GM12878 (cell line): Measurements from ENCODE around the gene ABCA13. TPM values are rescaled to one million over a fixed set of nuclear protein-coding genes. Genes with fewer than 3 reads are reported as not detected.

Source experiments
- ATAC-seq: fragments of 200-7000 bp; cut with Tn5 transposase; 3 replicates; pipeline ENCODE4 v1.9.1; 2020; ENCODE audit warnings: mild to moderate bottlenecking, moderate library complexity
- BruUV-seq: library from RNA; stranded (reverse); fragments of 400-500 nt; replicated peaks from 2 replicates; lab custom pipeline; 2021; lab: Mats Ljungman, UMichigan
- CTCF ChIA-PET: fragments of 300-600 bp; sonication (Branson Sonifier 250); formaldehyde crosslinking; extraction: SDS; loops from one replicate; lab custom pipeline; 2021; ENCODE audit warnings: inconsistent platforms; lab: Yijun Ruan, JAX
- POLR2A ChIA-PET: fragments of 350-600 bp; formaldehyde crosslinking; extraction: SDS; loops from one replicate; lab custom pipeline; 2021; ENCODE audit warnings: inconsistent platforms; lab: Charles Lee
- RAD21 ChIA-PET: fragments of 300-600 bp; sonication (Branson Sonifier 250); formaldehyde crosslinking; loops from one replicate; lab custom pipeline; 2023; ENCODE audit warnings: antibody characterized with exemption; ENCODE audit not compliant: unreplicated experiment; lab: Charles Lee
- SMC1A ChIA-PET: fragments of 300-600 bp; sonication (Branson Sonifier 250); formaldehyde crosslinking; loops from one replicate; lab custom pipeline; 2023; ENCODE audit not compliant: unreplicated experiment, uncharacterized antibody; lab: Charles Lee
- DNase-seq: peaks from one replicate; pipeline ENCODE4 v3.0.0-alpha.2; 2011; ENCODE audit warnings: low read depth, low spot score
- FAIRE-seq: peaks from 3 replicates; lab custom pipeline; 2011; peaks lifted over from hg19 to GRCh38; lab: Jason Lieb, UNC
- H2AFZ ChIP-seq: 2 replicates; pipeline ENCODE4 v1.6.0; 2011; ENCODE audit warnings: low read depth, low read length, control low read depth; ENCODE audit not compliant: control insufficient read depth
- H3K27ac ChIP-seq: 2 replicates; pipeline ENCODE4 v1.5.1; 2011; ENCODE audit warnings: control low read depth; ENCODE audit not compliant: control insufficient read depth, insufficient read depth
- H3K27me3 ChIP-seq, 2 experiments: replicated peaks in 1 of 2; 2 replicates each; pipeline versions ENCODE4 v1.6.0 to v1.6.1; 2011; ENCODE audit warnings: low read length in 1 of 2; ENCODE audit not compliant: control insufficient read depth in 2 of 2, insufficient read depth in 2 of 2
- H3K36me3 ChIP-seq, 2 experiments: 2 replicates each; pipeline ENCODE4 v1.5.1; 2011; ENCODE audit warnings: low read length in 1 of 2; ENCODE audit not compliant: control insufficient read depth in 2 of 2, insufficient read depth in 2 of 2
- H3K4me1 ChIP-seq: 2 replicates; pipeline ENCODE4 v1.6.1; 2011; ENCODE audit warnings: mild to moderate bottlenecking, low read length, moderate library complexity, mixed read lengths; ENCODE audit not compliant: control insufficient read depth, insufficient read depth
- H3K4me2 ChIP-seq: 2 replicates; pipeline ENCODE4 v1.6.0; 2011; ENCODE audit warnings: control low read depth; ENCODE audit not compliant: control insufficient read depth, insufficient read depth
- H3K4me3 ChIP-seq: fragments of 200-600 bp; sonication (generic); 2 replicates; pipeline ENCODE4 v1.5.1; 2016
- H3K79me2 ChIP-seq: 2 replicates; pipeline ENCODE4 v1.6.0; 2011; ENCODE audit warnings: low read length; ENCODE audit not compliant: control insufficient read depth, insufficient read depth
- H3K9ac ChIP-seq: 2 replicates; pipeline ENCODE4 v1.8.0; 2011; ENCODE audit warnings: low read length, control low read depth, mixed read lengths; ENCODE audit not compliant: control insufficient read depth, insufficient read depth
- H3K9me3 ChIP-seq: replicated peaks from 3 replicates; pipeline ENCODE4 v1.5.1; 2011; ENCODE audit warnings: mild to moderate bottlenecking, low read length; ENCODE audit not compliant: control insufficient read depth, insufficient read depth
- H4K20me1 ChIP-seq: 2 replicates; pipeline ENCODE4 v1.6.0; 2011; ENCODE audit not compliant: control insufficient read depth, insufficient read depth
- ATF7 ChIP-seq: fragments of 450-650 bp; IDR thresholded peaks from 2 replicates; pipeline ENCODE4 v1.6.1; 2016; ENCODE audit warnings: low read depth, mild to moderate bottlenecking
- CBFB ChIP-seq: IDR thresholded peaks from 2 replicates; pipeline ENCODE4 v1.6.1; 2016; ENCODE audit warnings: antibody characterized with exemption, low read depth
- CHD4 ChIP-seq: fragments of 200-600 bp; sonication (generic); IDR thresholded peaks from 2 replicates; pipeline ENCODE4 v1.6.1; 2016; ENCODE audit warnings: mild to moderate bottlenecking
- EGR1 ChIP-seq, 2 experiments: IDR thresholded peaks; 1 replicate in 1 of 2; 2 replicates in 1 of 2; pipeline ENCODE4 v1.6.1; 2011 to 2012; ENCODE audit warnings: low read depth in 2 of 2, low read length in 2 of 2, borderline replicate concordance in 1 of 2, mild to moderate bottlenecking in 1 of 2, moderate library complexity in 1 of 2
- NR2C2 ChIP-seq: IDR thresholded peaks from 2 replicates; pipeline ENCODE4 v1.6.1; 2011; ENCODE audit warnings: borderline replicate concordance, low read depth; ENCODE audit not compliant: control insufficient read depth, insufficient read length
- POU2F2 ChIP-seq: IDR thresholded peaks from 3 replicates; pipeline ENCODE4 v1.6.1; 2011; ENCODE audit warnings: low read depth, mild to moderate bottlenecking, low read length, borderline replicate concordance
- SKIL ChIP-seq: fragments of 450-650 bp; IDR thresholded peaks from 2 replicates; pipeline ENCODE4 v1.6.1; 2017; ENCODE audit warnings: mild to moderate bottlenecking, low read depth, inconsistent platforms; ENCODE audit not compliant: poor library complexity, severe bottlenecking
- ZBTB4 ChIP-seq: fragments of 450-650 bp; formaldehyde crosslinking; IDR thresholded peaks from 2 replicates; pipeline ENCODE4 v1.4.0; 2022; ENCODE audit warnings: mild to moderate bottlenecking, moderate library complexity
- ZNF207 ChIP-seq: fragments of 450-650 bp; IDR thresholded peaks from 2 replicates; pipeline ENCODE4 v1.6.1; 2014; ENCODE audit warnings: antibody characterized with exemption, mild to moderate bottlenecking, borderline replicate concordance
- ZNF217 ChIP-seq: fragments of 450-650 bp; IDR thresholded peaks from 2 replicates; pipeline ENCODE4 v1.6.1; 2017; ENCODE audit warnings: antibody characterized with exemption, mild to moderate bottlenecking
- WGBS: methylation state at CpG from one replicate; pipeline ENCODE4 v1.1.6; 2016; ENCODE audit warnings: low lambda C conversion rate; ENCODE audit not compliant: insufficient replicate concordance, insufficient coverage; ENCODE audit errors: missing lambda C conversion rate; 5-methylcytosine and 5-hydroxymethylcytosine counted together
- in situ Hi-C: fragments of 300-500 bp; cut with MboI; formaldehyde crosslinking; loops from 9 replicates; pipeline ENCODE4 v1.14.3; 2018; ENCODE audit warnings: mixed read lengths
- intact Hi-C: fragments of 100-400 bp; cut with micrococcal nuclease; formaldehyde crosslinking; loops from one replicate; pipeline ENCODE4 v1.14.2; 2022; ENCODE audit not compliant: unreplicated experiment
- polyA plus RNA-seq, 11 experiments: library from polyadenylated mRNA; depleted of rRNA in 4 of 11; unstranded in 6 of 11; stranded (reverse) in 5 of 11; fragments of >200 nt; fragmentation: Nextera tagmentation in 4 of 11; fragmentation: Illumina TruSeq in 1 of 11; extraction: Ambion mirVana in 4 of 11; extraction: Trizol in 1 of 11; gene quantifications; 1 replicate in 1 of 11; 2 replicates in 10 of 11; pipeline versions ENCODE4 v1.2.1 to v1.2.3, GENCODE V29; 2011 to 2016; ENCODE audit warnings: inconsistent platforms in 2 of 11, missing spikeins in 2 of 11, low read depth in 1 of 11
- total RNA-seq, 4 experiments: library from RNA; depleted of rRNA in 3 of 4; stranded (reverse); fragments of >200 nt in 3 of 4; fragmentation: Illumina TruSeq in 1 of 4; extraction: Trizol in 1 of 4; gene quantifications; 2 replicates each; pipeline versions ENCODE4 v1.2.1 to v1.2.3, GENCODE V29; 2013 to 2021
- TF ChIP-seq, protein P1 (sequence below): fragments of 450-650 bp; IDR thresholded peaks from 2 replicates; pipeline ENCODE4 v1.6.1; 2017; ENCODE audit warnings: antibody characterized with exemption, mild to moderate bottlenecking, moderate library complexity
- TF ChIP-seq, protein P2 (sequence below): IDR thresholded peaks from 2 replicates; pipeline ENCODE4 v1.6.1; 2011; ENCODE audit warnings: mild to moderate bottlenecking, low read depth, low read length, moderate library complexity; ENCODE audit not compliant: insufficient replicate concordance

ABCA13 gene
- total and polyA plus RNA-seq, 10 of the 15 experiments (the other 5 are each of a cell fraction or from before 2014, with no cell fraction given): under 0.01 to 0.98 (median 0.04) TPM; not detected in 2

DNA sequence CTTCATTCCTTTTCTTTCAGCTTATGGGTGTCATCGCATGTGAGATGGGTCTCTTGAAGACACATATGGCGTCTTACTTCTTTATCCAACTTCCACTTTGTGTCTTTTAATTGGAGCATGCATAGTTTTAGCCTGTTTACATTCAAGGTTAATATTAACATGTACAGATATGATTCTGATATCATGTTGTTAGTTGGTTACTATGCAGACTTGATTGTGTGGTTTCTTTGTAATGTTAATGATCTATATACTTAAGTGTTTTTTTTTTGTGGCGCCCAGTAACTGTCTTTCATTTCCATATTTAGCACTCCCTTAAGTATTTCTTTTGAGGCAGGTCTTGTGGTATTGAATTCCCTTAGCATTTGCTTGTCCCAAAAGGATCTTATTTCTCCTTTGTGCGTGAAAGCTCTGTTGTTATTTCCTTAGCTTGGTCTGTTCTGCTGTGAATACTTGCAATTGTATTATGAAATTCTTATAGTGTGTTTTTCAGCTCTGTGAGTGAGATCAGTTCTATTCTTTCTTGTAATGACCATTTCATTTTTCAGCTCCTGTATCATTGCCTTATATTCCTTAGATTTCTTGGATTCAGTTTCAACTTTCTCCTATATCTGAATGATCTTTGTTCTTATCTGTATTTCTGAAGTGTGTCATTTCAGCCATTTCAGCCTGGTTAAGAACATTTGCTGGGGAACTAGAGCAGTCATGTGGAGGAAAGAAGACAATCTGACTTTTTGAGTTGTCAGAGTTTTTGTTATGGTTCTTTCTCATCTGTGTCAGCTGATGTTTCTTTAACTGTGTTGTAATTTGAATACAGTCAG, 88.4 kb downstream of the ABCA13 start (continued):
- no peak for TF ChIP-seq EGR1 (IDR thresholded peaks at IDR 0.05; ENCODE audit: borderline replicate concordance in 1 of 2, low read depth in 2 of 2, low read length in 2 of 2)
- TF ChIP-seq POU2F2: no peak
- TF ChIP-seq SKIL: no peak
- TF ChIP-seq CHD4: no peak
- no peak for TF ChIP-seq ZNF207

GRCh38 chr7:48261696-48262095, 90.4 kb downstream of the ABCA13 start:
- DNase-seq (no peak), ATAC-seq (no peak), FAIRE-seq (no peak)
- RAD21 ChIA-PET: no interaction called here
- no TSS peak for BruUV-seq
- SMC1A ChIA-PET: no interaction called here
- no peak overlapping the region for H3K4me3 ChIP-seq
- no peaks in the 10 kb centered on the region for H3K9me3 ChIP-seq
- no peaks in the 10 kb centered on the region for H3K27me3 ChIP-seq
- H2AFZ ChIP-seq: no peak overlapping the region
- H4K20me1 ChIP-seq: no peaks in the 10 kb centered on the region
- no peak overlapping the region for H3K27ac ChIP-seq
- no peaks in the 10 kb centered on the region for H3K36me3 ChIP-seq
- in situ Hi-C loops (no loop called here), intact Hi-C loops (no loop called here)
- 3% methylated on average over 2 of the region's 2 CpGs for WGBS
- H3K4me1 ChIP-seq: no peaks in the 10 kb centered on the region
- H3K79me2 ChIP-seq: no peaks in the 10 kb centered on the region
- no peak overlapping the region for H3K4me2 ChIP-seq
- H3K9ac ChIP-seq: no peak overlapping the region
- POLR2A ChIA-PET: no interaction called here
- CTCF ChIA-PET: no interaction called here
- TF ChIP-seq ZNF217 (no peak), NR2C2 (no peak), CBFB (no peak), ATF7 (no peak), ZBTB4 (CRISPR knock-in tag) (no peak)
- TF ChIP-seq, protein P1, sequence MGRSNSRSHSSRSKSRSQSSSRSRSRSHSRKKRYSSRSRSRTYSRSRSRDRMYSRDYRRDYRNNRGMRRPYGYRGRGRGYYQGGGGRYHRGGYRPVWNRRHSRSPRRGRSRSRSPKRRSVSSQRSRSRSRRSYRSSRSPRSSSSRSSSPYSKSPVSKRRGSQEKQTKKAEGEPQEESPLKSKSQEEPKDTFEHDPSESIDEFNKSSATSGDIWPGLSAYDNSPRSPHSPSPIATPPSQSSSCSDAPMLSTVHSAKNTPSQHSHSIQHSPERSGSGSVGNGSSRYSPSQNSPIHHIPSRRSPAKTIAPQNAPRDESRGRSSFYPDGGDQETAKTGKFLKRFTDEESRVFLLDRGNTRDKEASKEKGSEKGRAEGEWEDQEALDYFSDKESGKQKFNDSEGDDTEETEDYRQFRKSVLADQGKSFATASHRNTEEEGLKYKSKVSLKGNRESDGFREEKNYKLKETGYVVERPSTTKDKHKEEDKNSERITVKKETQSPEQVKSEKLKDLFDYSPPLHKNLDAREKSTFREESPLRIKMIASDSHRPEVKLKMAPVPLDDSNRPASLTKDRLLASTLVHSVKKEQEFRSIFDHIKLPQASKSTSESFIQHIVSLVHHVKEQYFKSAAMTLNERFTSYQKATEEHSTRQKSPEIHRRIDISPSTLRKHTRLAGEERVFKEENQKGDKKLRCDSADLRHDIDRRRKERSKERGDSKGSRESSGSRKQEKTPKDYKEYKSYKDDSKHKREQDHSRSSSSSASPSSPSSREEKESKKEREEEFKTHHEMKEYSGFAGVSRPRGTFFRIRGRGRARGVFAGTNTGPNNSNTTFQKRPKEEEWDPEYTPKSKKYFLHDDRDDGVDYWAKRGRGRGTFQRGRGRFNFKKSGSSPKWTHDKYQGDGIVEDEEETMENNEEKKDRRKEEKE: no peak
- TF ChIP-seq, protein P2, sequence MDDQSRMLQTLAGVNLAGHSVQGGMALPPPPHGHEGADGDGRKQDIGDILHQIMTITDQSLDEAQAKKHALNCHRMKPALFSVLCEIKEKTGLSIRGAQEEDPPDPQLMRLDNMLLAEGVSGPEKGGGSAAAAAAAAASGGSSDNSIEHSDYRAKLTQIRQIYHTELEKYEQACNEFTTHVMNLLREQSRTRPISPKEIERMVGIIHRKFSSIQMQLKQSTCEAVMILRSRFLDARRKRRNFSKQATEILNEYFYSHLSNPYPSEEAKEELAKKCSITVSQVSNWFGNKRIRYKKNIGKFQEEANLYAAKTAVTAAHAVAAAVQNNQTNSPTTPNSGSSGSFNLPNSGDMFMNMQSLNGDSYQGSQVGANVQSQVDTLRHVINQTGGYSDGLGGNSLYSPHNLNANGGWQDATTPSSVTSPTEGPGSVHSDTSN: no peak
